HepG2 (cell line): Measurements from ENCODE around the gene DLEC1. TPM values are rescaled to one million over a fixed set of nuclear protein-coding genes. Genes with fewer than 3 reads are reported as not detected.

Source experiments
- AFF4 ChIP-seq: sonication (generic); formaldehyde crosslinking; IDR thresholded peaks from 2 replicates; pipeline ENCODE4 v1.4.0; 2020; ENCODE audit warnings: missing genetic modification reagents
- AGO1 ChIP-seq: fragments of 200-400 bp; formaldehyde crosslinking; IDR thresholded peaks from 2 replicates; pipeline ENCODE4 v1.6.1; 2017; ENCODE audit warnings: mild to moderate bottlenecking, low read depth, low read length, moderate library complexity; ENCODE audit not compliant: poor library complexity, severe bottlenecking
- CAMTA2 ChIP-seq: sonication (generic); formaldehyde crosslinking; IDR thresholded peaks from 2 replicates; pipeline ENCODE4 v1.4.0; 2020; ENCODE audit warnings: mild to moderate bottlenecking, missing genetic modification reagents, borderline replicate concordance
- CBFB ChIP-seq: sonication (generic); formaldehyde crosslinking; IDR thresholded peaks from 2 replicates; pipeline ENCODE4 v1.4.0; 2020; ENCODE audit warnings: missing genetic modification reagents
- CSRNP2 ChIP-seq: sonication (generic); formaldehyde crosslinking; conservative IDR thresholded peaks from 2 replicates; pipeline ENCODE4 v1.8.0; 2022; ENCODE audit warnings: low read depth, missing genetic modification reagents
- FOXA3 ChIP-seq: IDR thresholded peaks from 2 replicates; pipeline ENCODE4 v1.6.1; 2016; ENCODE audit warnings: missing genetic modification reagents, missing compliant biosample characterization
- KDM2A ChIP-seq: sonication (generic); formaldehyde crosslinking; IDR thresholded peaks from 2 replicates; pipeline ENCODE4 v1.4.0; 2020; ENCODE audit warnings: low read depth, missing genetic modification reagents, borderline replicate concordance
- KLF6 ChIP-seq: IDR thresholded peaks from 2 replicates; pipeline ENCODE4 v1.8.0; 2016; ENCODE audit warnings: missing biosample characterization, missing genetic modification reagents
- MAZ ChIP-seq, 2 experiments: sonication (generic) in 1 of 2; formaldehyde crosslinking in 1 of 2; IDR thresholded peaks; 2 replicates each; pipeline versions ENCODE4 v1.5.0 to v1.6.1; 2012 to 2020; ENCODE audit warnings: low read depth in 2 of 2, mild to moderate bottlenecking in 2 of 2, borderline replicate concordance in 1 of 2, improper control_type of control experiment in 1 of 2, low read length in 1 of 2, missing genetic modification reagents in 1 of 2, moderate library complexity in 1 of 2
- MNT ChIP-seq: fragments of 450-650 bp; IDR thresholded peaks from 2 replicates; pipeline ENCODE4 v1.6.1; 2016
- NAIF1 ChIP-seq: sonication (generic); formaldehyde crosslinking; IDR thresholded peaks from 2 replicates; pipeline ENCODE4 v1.5.0; 2020; ENCODE audit warnings: mild to moderate bottlenecking, missing genetic modification reagents, borderline replicate concordance
- RXRA ChIP-seq: sonication (generic); formaldehyde crosslinking; IDR thresholded peaks from 2 replicates; pipeline ENCODE4 v1.5.1; 2020; ENCODE audit warnings: missing genetic modification reagents
- SOX13 ChIP-seq, 3 experiments: fragments of 450-650 bp in 1 of 3; sonication (generic) in 1 of 3; formaldehyde crosslinking in 1 of 3; IDR thresholded peaks in 2 of 3; conservative IDR thresholded peaks in 1 of 3; 2 replicates each; pipeline versions ENCODE4 v1.5.0 to v1.6.1; 2016 to 2020; ENCODE audit warnings: antibody characterized with exemption in 1 of 3, mild to moderate bottlenecking in 1 of 3, missing compliant biosample characterization in 1 of 3, missing genetic modification reagents in 1 of 3, moderate library complexity in 1 of 3
- SOX6 ChIP-seq, 2 experiments: fragments of 450-650 bp in 1 of 2; sonication (generic) in 1 of 2; formaldehyde crosslinking in 1 of 2; IDR thresholded peaks; 2 replicates each; pipeline versions ENCODE4 v1.4.0 to v1.6.1; 2017 to 2020; ENCODE audit warnings: antibody characterized with exemption in 1 of 2, mild to moderate bottlenecking in 1 of 2, missing genetic modification reagents in 1 of 2
- SP4 ChIP-seq: sonication (generic); formaldehyde crosslinking; IDR thresholded peaks from 2 replicates; pipeline ENCODE4 v1.8.1; 2023; ENCODE audit warnings: mild to moderate bottlenecking, missing genetic modification reagents
- ZNF101 ChIP-seq: sonication (generic); formaldehyde crosslinking; IDR thresholded peaks from 2 replicates; pipeline ENCODE4 v1.4.0; 2020; ENCODE audit warnings: mild to moderate bottlenecking, low read depth, missing genetic modification reagents, borderline replicate concordance
- ZNF121 ChIP-seq: sonication (generic); formaldehyde crosslinking; IDR thresholded peaks from 2 replicates; pipeline ENCODE4 v1.5.0; 2020; ENCODE audit warnings: mild to moderate bottlenecking, missing genetic modification reagents
- ZNF331 ChIP-seq: sonication (generic); formaldehyde crosslinking; IDR thresholded peaks from 2 replicates; pipeline ENCODE4 v1.4.0; 2020; ENCODE audit warnings: missing genetic modification reagents
- ZNF451 ChIP-seq: sonication (generic); formaldehyde crosslinking; IDR thresholded peaks from 2 replicates; pipeline ENCODE4 v1.5.0; 2020; ENCODE audit warnings: mild to moderate bottlenecking, missing genetic modification reagents
- ZNF629 ChIP-seq: sonication (generic); formaldehyde crosslinking; conservative IDR thresholded peaks from 2 replicates; pipeline ENCODE4 v1.5.0; 2020; ENCODE audit warnings: missing genetic modification reagents
- ZNF781 ChIP-seq: sonication (generic); formaldehyde crosslinking; IDR thresholded peaks from 2 replicates; pipeline ENCODE4 v1.5.1; 2020; ENCODE audit warnings: borderline replicate concordance, mild to moderate bottlenecking, missing genetic modification reagents; ENCODE audit errors: not compliant biosample characterization
- polyA plus RNA-seq, 8 experiments: library from polyadenylated mRNA; depleted of rRNA in 3 of 8; stranded (reverse) in 7 of 8; unstranded in 1 of 8; fragments of >200 nt; fragmentation: Illumina TruSeq in 4 of 8; extraction: Trizol in 4 of 8; gene quantifications; 2 replicates each; pipeline versions ENCODE4 v1.2.1 to v1.2.3, GENCODE V29; 2011 to 2016; ENCODE audit warnings: low read depth in 4 of 8, missing spikeins in 1 of 8, mixed read lengths in 1 of 8; ENCODE audit not compliant: insufficient read depth in 1 of 8
- total RNA-seq, 5 experiments: library from RNA; depleted of rRNA; stranded (reverse); fragments of >200 nt; fragmentation: Illumina TruSeq; extraction: Trizol; gene quantifications; 2 replicates each; pipeline ENCODE4 v1.2.3, GENCODE V29; 2016; ENCODE audit warnings: low read depth in 1 of 5

DLEC1 gene
- total and polyA plus RNA-seq, 2 of the 13 experiments (the other 11 are each of a cell fraction or from before 2014, with no cell fraction given), result 0.09 TPM; not detected in 1

GRCh38 chr3:38029400-38030125 is 9.4 kb upstream of the DLEC1 start, which contains the start of gene PLCD1 (continued):
- no peak for TF ChIP-seq AFF4
- peak; percentile 98 for TF ChIP-seq ZNF629 (CRISPR knock-in tag)
- TF ChIP-seq MNT, result no peak
- TF ChIP-seq RXRA (CRISPR knock-in tag), result no peak
- TF ChIP-seq KDM2A, result peak; percentile 51; the same call in 1 of the 2 replicates
- TF ChIP-seq CAMTA2 (CRISPR knock-in tag), result no peak
- no peak for TF ChIP-seq NAIF1 (CRISPR knock-in tag)
- no peak for TF ChIP-seq FOXA3 (CRISPR knock-in tag)
- peak; percentile 20; the same call in 1 of the 2 replicates for TF ChIP-seq MAZ (IDR thresholded peaks at IDR 0.05; ENCODE audit: borderline replicate concordance, low read depth, low read length)
- no peak for TF ChIP-seq MAZ (CRISPR knock-in tag; IDR thresholded peaks at IDR 0.05; ENCODE audit: low read depth)
- TF ChIP-seq ZNF451 (CRISPR knock-in tag), result no peak
- no peak for TF ChIP-seq CSRNP2 (CRISPR knock-in tag)
- no peak for TF ChIP-seq ZNF331 (CRISPR knock-in tag)
- TF ChIP-seq SOX6 (IDR thresholded peaks at IDR 0.05), result no peak
- TF ChIP-seq SOX6 (CRISPR knock-in tag; IDR thresholded peaks at IDR 0.05), result no peak; the same call in 1 of the 2 replicates
- TF ChIP-seq ZNF121, result peak; percentile 42; the same call in 1 of the 2 replicates
- TF ChIP-seq CBFB (CRISPR knock-in tag), result no peak
- peak; percentile 32; the same call in 1 of the 2 replicates for TF ChIP-seq SP4
- no peak for TF ChIP-seq SOX13 (IDR thresholded peaks at IDR 0.05)
- TF ChIP-seq SOX13 (CRISPR knock-in tag; conservative IDR thresholded peaks at IDR 0.05 in 1 of 2, IDR thresholded peaks at IDR 0.05 in 1 of 2), result no peak
- peak; percentile 76 for TF ChIP-seq AGO1
- TF ChIP-seq KLF6 (CRISPR knock-in tag), result no peak
- no peak for TF ChIP-seq ZNF781
- TF ChIP-seq ZNF101 (CRISPR knock-in tag), result no peak
